ENCODE measurements around the gene CIITA.

Gene CIITA

GRCh38 chr16:10880594-10881452 lies 3.8 kb downstream of the CIITA start:
- no peak for DNase-seq

GRCh38 chr16:10881479-10882030 lies 4.6 kb downstream of the CIITA start:
- peak in 1 of 5 donors; percentile 38 for DNase-seq

GRCh38 chr16:10883004-10883403 lies 6.0 kb downstream of the CIITA start:
- DNase-seq: no peak

- DNase-seq: no peak
Observed at GRCh38 chr16:10885246-10885645, 8.2 kb downstream of the CIITA start.

- DNase-seq: no peak
Observed at GRCh38 chr16:10888320-10888937, 11.4 kb downstream of the CIITA start.

- no peak for DNase-seq
Observed at GRCh38 chr16:10889855-10890254, 12.9 kb downstream of the CIITA start.

- DNase-seq: no peak
Observed at GRCh38 chr16:10892782-10893318, 15.8 kb downstream of the CIITA start.

- DNase-seq: peak in 1 of 5 donors; percentile 25
Observed at GRCh38 chr16:10895053-10895946, 18.3 kb downstream of the CIITA start.

GRCh38 chr16:10896165-10896564 lies 19.2 kb downstream of the CIITA start:
- no peak for DNase-seq

GRCh38 chr16:10896723-10897122 lies 19.7 kb downstream of the CIITA start:
- no peak for DNase-seq

- no peak for DNase-seq
Observed at GRCh38 chr16:10897134-10897533, 20.1 kb downstream of the CIITA start.

GRCh38 chr16:10902999-10903398 lies 26.0 kb downstream of the CIITA start:
- no peak for DNase-seq

- no peak for DNase-seq
Observed at GRCh38 chr16:10906482-10906881, 29.5 kb downstream of the CIITA start.

- no peak for DNase-seq
Observed at GRCh38 chr16:10906914-10907756, 30.1 kb downstream of the CIITA start.

- no peak for DNase-seq
Observed at GRCh38 chr16:10907757-10908045, 30.7 kb downstream of the CIITA start.

- no peak for DNase-seq
Observed at GRCh38 chr16:10911267-10911666, 34.3 kb downstream of the CIITA start.

GRCh38 chr16:10916534-10916933 lies 39.5 kb downstream of the CIITA start:
- DNase-seq: no peak

GRCh38 chr16:10918294-10919002 lies 41.4 kb downstream of the CIITA start:
- DNase-seq: peak; percentile 42 to 81 (median 52)

- DNase-seq: no peak
Observed at GRCh38 chr16:10919003-10919351, 42.0 kb downstream of the CIITA start.

- DNase-seq: no peak
Observed at GRCh38 chr16:10920726-10921427, 43.9 kb downstream of the CIITA start.
